Middle frontal gyrus (tissue), 1 donor: ENCODE data around the gene AOPEP.

Source experiments
- DNase-seq: peaks from one replicate; pipeline ENCODE4 v3.0.0-alpha.2; 2015; ENCODE audit warnings: low spot score; ENCODE audit errors: extremely low spot score

The AOPEP gene

DNA sequence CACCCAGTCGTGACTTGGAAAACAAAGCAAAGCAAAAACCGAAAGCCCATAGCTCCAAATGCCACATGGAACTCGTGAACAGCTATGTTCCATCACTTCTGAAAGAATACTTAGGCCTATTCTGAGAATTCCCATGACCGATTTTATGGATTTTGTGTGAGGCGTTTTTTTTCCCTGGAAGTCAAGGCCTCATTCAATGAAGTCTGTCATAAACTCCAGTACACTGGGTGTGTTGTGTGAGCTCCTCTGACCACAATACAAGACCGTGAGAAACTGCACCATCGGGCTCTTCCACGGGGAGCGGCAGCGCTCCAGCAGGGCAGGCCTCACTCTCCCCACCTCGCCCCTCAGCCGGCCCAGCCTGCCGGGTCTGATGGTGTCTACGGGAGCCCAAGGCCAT is 381.5 kb downstream of the AOPEP start:
- DNase-seq, result no peak

DNA sequence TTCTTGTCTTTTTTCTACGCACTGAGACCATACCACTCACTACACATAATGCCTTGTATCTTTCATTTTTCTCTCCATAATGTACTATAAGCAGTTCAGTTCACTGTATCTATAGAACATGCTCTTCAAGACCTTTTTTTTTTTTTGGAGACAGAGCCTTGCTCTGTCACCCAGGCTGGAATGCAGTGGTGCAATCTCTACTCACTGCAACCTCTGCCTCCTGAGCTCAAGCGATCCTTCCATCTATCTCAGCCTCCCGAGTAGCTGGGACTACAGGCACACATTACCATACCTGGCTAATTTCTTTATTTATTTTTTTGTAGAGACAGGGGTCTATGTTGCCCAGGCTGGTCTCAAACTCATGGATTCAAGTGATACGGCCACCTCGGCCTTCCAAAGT is 382.3 kb downstream of the AOPEP start:
- no peak for DNase-seq

- DNase-seq, result no peak
These were observed 383.0 kb downstream of the AOPEP start for GRCh38 chr9:95109456-95109855.

- no peak for DNase-seq
These were observed 384.5 kb downstream of the AOPEP start for GRCh38 chr9:95110921-95111525.

- DNase-seq, result no peak
These were observed 385.2 kb downstream of the AOPEP start for GRCh38 chr9:95111716-95112115.

GRCh38 chr9:95112436-95113280 is 386.2 kb downstream of the AOPEP start:
- DNase-seq, result no peak

- DNase-seq, result no peak
These were observed 388.6 kb downstream of the AOPEP start for GRCh38 chr9:95115104-95115503.

GRCh38 chr9:95116002-95116807 is 389.7 kb downstream of the AOPEP start:
- no peak for DNase-seq

DNA sequence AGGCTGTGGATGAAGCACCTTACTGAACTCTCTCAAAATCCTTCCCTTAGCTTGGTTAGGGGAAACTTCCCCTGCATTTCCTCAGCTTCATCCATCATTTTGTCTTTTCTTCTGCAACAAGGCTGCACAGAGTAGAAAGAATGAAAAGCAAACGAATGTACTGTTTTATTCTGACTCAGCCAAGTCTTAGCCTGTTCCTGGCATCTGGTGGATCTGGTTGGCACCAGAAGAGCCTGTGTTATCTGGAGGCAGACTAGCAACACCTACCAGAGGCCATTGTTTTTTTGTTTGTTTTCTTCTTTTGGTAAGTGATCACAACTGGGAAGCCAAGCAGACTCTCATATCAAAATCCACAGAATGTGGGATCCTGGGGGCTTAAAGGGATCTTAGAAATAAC is 390.3 kb downstream of the AOPEP start:
- DNase-seq, result no peak

- no peak for DNase-seq
These were observed 392.1 kb downstream of the AOPEP start for GRCh38 chr9:95118596-95118995.

DNA sequence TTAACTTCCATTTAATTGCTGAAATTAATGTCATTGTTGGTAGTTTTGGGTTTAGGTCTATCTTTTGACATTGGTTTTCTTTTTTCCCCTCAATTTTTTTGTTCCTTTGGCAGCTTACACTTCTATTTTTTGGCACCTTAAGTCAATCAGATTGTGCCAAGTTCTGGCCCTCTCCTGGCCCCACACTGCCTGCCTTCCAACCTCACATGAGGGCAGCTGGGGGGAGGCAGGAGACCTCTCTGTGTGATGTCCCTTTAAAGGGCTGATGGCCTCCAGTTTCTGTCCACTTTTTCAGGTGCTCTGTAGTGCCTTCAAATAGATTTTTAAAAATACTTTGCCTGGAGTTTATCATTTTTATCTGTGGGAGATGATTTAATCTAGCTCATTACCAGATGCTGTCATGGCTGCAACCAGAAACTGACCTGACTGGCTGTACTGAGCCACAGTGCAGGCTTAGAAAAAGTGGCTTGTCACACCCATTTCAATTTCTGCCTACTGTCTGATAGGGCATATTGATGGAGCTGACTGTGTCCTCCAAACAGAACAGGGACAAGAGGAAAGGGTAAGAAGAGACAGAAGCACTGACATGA is 394.4 kb downstream of the AOPEP start:
- no peak for DNase-seq

GRCh38 chr9:95124582-95125367 is 398.3 kb downstream of the AOPEP start:
- DNase-seq, result no peak

GRCh38 chr9:95125652-95126051 is 399.2 kb downstream of the AOPEP start:
- DNase-seq, result no peak

DNA sequence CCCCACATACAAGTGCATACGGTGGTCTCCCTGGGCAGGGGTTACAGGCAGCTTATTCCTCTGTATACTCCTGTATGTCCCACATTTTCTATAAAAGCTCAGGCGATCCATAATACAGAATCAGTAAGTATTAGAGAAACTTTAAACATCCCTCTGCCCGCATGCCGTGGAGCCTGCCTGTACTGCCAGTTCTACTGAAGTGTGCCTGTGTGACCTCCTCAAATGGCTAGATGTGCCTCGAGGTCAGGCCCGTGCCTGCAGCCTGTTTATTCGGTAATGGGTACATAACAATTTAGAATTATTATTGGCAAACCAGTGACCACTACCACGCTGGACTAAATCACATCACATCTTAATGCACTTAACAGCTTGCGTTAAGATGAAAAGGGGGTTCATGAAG is 400.2 kb downstream of the AOPEP start:
- no peak for DNase-seq

DNA sequence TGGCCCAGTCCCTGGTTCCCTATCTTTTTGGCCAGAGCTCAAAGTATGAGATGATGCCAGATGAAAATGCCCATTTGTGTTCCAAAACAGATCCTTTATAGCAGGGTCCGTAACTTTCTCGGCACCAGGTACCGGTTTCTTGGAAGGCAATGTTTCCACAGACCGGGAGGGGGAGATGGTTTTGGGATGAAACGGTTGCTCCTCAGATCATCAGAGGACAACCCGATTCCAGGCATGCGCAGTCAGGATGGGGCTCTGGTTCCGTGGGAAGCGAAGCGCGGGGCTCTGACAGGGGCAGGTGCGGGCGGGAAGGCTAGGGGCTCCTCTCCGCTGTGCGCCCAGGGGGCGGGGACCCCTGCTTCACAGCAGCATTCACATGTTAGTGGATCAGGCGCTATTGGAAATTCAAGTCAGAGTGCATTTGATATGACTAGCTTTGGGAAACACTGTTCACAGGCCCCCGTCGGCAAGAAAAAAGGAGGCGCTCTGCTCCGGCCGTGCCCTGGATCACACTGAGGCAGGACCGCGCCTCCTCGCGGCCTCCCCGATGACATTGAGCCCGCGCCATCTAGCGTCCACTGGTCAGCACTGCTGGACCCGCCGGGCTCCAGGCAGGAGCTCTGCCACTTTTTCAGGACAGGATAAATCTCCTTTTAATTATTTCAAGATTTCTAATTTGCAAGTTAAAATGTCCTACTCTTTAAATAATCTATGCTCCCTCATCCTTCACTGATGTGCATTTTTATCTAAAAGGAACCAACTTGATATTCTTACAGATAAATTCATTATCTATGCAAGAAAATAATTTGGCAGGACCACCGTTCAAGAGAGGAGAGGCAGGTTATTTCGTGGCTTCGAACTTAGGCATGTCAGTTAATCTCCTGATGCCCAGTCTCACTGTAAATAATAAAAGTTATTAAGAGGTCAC is 401.0 kb downstream of the AOPEP start:
- peak; percentile 82 for DNase-seq

DNA sequence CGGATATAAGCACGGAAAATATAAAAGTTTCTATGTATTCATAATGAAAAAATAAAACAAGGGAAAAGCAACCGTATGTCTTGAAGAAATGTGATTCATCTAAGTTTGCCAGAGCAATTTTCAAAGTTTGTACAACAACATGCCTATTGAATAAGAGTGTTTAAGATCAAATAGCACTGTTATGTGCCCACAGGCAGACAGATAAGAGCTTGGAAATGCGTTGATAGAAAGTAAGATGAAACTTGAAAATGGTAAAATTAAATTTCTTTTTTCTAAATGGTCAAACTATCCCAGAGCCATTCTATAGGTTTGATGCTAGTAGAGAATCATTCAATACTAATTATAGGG is 401.7 kb downstream of the AOPEP start:
- no peak for DNase-seq

DNA sequence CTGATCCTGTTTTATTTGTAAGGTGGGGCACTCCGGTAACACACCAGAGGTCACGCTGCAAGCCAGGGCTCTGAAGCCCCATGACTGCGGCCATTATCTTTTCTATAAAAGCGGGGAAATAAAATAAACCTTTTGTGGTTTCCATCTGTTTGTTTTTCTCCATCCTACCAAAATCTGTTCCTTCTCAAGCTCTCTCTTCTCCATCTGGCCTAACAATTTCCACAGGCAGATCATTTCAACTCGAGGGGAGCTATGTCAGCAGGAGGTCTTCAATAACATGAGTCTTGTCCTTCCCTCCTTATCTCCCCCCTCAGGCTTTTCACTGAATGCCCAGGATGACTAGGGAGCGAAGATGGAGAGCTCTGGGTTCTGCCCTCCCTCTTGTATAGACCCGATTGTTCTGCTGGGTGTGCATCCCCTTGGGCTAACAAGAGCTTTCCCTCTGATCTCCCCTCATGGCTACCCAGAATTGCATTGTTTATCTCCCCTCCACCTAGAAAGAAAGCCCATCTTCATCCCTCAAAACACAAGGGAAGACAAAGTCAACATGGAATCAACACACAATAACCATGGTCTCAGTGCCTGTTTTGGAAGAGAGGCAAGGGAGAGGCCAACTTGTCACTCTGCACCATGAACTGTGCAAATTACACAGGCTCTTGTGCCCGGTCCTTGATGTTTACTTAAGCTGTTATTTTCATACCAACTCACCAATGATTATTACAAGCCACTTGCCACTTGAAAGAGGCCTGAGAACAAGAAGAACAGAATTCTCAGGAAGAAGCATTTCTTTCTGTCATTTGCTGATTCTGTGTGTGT is 403.2 kb downstream of the AOPEP start:
- no peak for DNase-seq

GRCh38 chr9:95130484-95130883 is 404.0 kb downstream of the AOPEP start:
- DNase-seq, result no peak
